H1 (cell line): ENCODE results near the gene ZBTB46. TPM values are rescaled to one million over a fixed set of nuclear protein-coding genes. Genes with fewer than 3 reads are reported as not detected.
A peak's percentile ranks its signal among the peaks of the same experiment; 100 is the strongest.

Experiments
- CTCF ChIA-PET: fragments of 300-600 bp; sonication (Branson Sonifier 250); formaldehyde crosslinking; loops from one replicate; lab custom pipeline; 2021; ENCODE audit not compliant: partially characterized antibody; lab: Charles Lee
- POLR2A ChIA-PET: fragments of 300-600 bp; sonication (Branson Sonifier 250); formaldehyde crosslinking; loops from one replicate; lab custom pipeline; 2021; ENCODE audit warnings: inconsistent platforms; ENCODE audit not compliant: partially characterized antibody; lab: Charles Lee
- DNase-seq, 2 experiments: peaks; one replicate each; pipeline versions ENCODE4 v3.0.0 to v3.0.0-alpha.2; 2010 to 2022; ENCODE audit warnings: low spot score in 2 of 2, low read depth in 1 of 2, mixed read lengths in 1 of 2
- FAIRE-seq: peaks from 2 replicates; lab custom pipeline; 2011; peaks lifted over from hg19 to GRCh38; lab: Jason Lieb, UNC
- H2AFZ ChIP-seq: 2 replicates; pipeline ENCODE4 v1.8.1; 2012; ENCODE audit warnings: low read length, inconsistent platforms
- H2AK5ac ChIP-seq: 2 replicates; pipeline ENCODE4 v1.6.1; 2013; ENCODE audit warnings: low read depth, low read length
- H2BK120ac ChIP-seq: replicated peaks from 2 replicates; pipeline ENCODE3; 2013; ENCODE audit warnings: low read depth, low read length, inconsistent platforms
- H2BK12ac ChIP-seq: 2 replicates; pipeline ENCODE4 v1.6.1; 2013; ENCODE audit warnings: low read depth, low read length
- H2BK15ac ChIP-seq: 2 replicates; pipeline ENCODE4 v1.6.1; 2013; ENCODE audit warnings: low read length
- H2BK20ac ChIP-seq: 2 replicates; pipeline ENCODE4 v1.6.1; 2013; ENCODE audit warnings: low read length
- H2BK5ac ChIP-seq: 2 replicates; pipeline ENCODE4 v1.6.1; 2013; ENCODE audit warnings: low read depth, low read length
- H3K14ac ChIP-seq: 2 replicates; pipeline ENCODE4 v1.6.1; 2013; ENCODE audit warnings: inconsistent platforms; ENCODE audit not compliant: insufficient read length
- H3K18ac ChIP-seq: 2 replicates; pipeline ENCODE4 v1.6.1; 2013; ENCODE audit warnings: low read length; ENCODE audit errors: extremely low read depth
- H3K23ac ChIP-seq: 2 replicates; pipeline ENCODE4 v1.6.1; 2013; ENCODE audit warnings: inconsistent platforms; ENCODE audit not compliant: insufficient read length
- H3K23me2 ChIP-seq: 2 replicates; pipeline ENCODE4 v1.6.1; 2013; ENCODE audit warnings: low read depth, low read length
- H3K27ac ChIP-seq: 2 replicates; pipeline ENCODE4 v1.6.1; 2011; ENCODE audit warnings: low read depth, low read length, inconsistent platforms
- H3K27me3 ChIP-seq, 4 experiments: replicated peaks in 1 of 4; 1 replicate in 1 of 4; 2 replicates in 3 of 4; pipeline versions ENCODE4 v1.6.1 to v1.8.1; 2011 to 2013; ENCODE audit warnings: low read length in 3 of 4, mild to moderate bottlenecking in 3 of 4, inconsistent platforms in 2 of 4, mixed read lengths in 2 of 4, moderate library complexity in 1 of 4; ENCODE audit not compliant: control insufficient read depth in 3 of 4, insufficient read depth in 3 of 4; ENCODE audit errors: extremely low read depth in 1 of 4
- H3K36me3 ChIP-seq, 4 experiments: 2 replicates each; pipeline versions ENCODE4 v1.6.1 to v1.8.1; 2011 to 2013; ENCODE audit warnings: mild to moderate bottlenecking in 4 of 4, low read length in 3 of 4, moderate library complexity in 2 of 4, control low read depth in 1 of 4, inconsistent platforms in 1 of 4; ENCODE audit not compliant: insufficient read depth in 4 of 4, control insufficient read depth in 2 of 4
- H3K4ac ChIP-seq: replicated peaks from 2 replicates; pipeline ENCODE3; 2013; ENCODE audit warnings: low read length, low read depth, mixed read lengths, inconsistent platforms; ENCODE audit not compliant: insufficient read length
- H3K4me1 ChIP-seq, 4 experiments: replicated peaks in 1 of 4; 1 replicate in 1 of 4; 2 replicates in 3 of 4; pipeline versions ENCODE4 v1.6.1 to v1.8.1; 2011 to 2013; ENCODE audit warnings: low read length in 3 of 4, inconsistent platforms in 2 of 4, mixed read lengths in 1 of 4; ENCODE audit not compliant: insufficient read depth in 4 of 4, control insufficient read depth in 3 of 4
- H3K4me2 ChIP-seq, 2 experiments: 2 replicates each; pipeline versions ENCODE4 v1.6.1 to v1.8.1; 2011 to 2013; ENCODE audit warnings: low read depth in 2 of 2, low read length in 2 of 2, control low read depth in 1 of 2, inconsistent platforms in 1 of 2, mild to moderate bottlenecking in 1 of 2; ENCODE audit not compliant: insufficient read depth in 1 of 2
- H3K4me3 ChIP-seq, 4 experiments: fragments of 200-600, 300-600 bp in 1 of 4; sonication (generic), shearing (Covaris generic), sonication (Bioruptor Twin) in 1 of 4; 2 replicates each; pipeline versions ENCODE4 v1.5.1 to v1.8.1; 2011 to 2016; ENCODE audit warnings: low read length in 4 of 4, low read depth in 3 of 4, control low read depth in 2 of 4, inconsistent platforms in 2 of 4, mild to moderate bottlenecking in 2 of 4, mixed read lengths in 1 of 4, moderate library complexity in 1 of 4; ENCODE audit not compliant: insufficient read depth in 2 of 4; ENCODE audit errors: extremely low read depth in 1 of 4
- H3K56ac ChIP-seq: replicated peaks from 2 replicates; pipeline ENCODE3; 2013; ENCODE audit warnings: low read depth, mild to moderate bottlenecking, mixed read lengths, low read length, inconsistent platforms; ENCODE audit not compliant: insufficient read length
- H3K79me1 ChIP-seq: 2 replicates; pipeline ENCODE4 v1.6.1; 2013; ENCODE audit warnings: low read depth, low read length, control low read depth
- H3K79me2 ChIP-seq, 2 experiments: 2 replicates each; pipeline versions ENCODE4 v1.6.1 to v1.8.1; 2012 to 2013; ENCODE audit warnings: low read length in 2 of 2, mild to moderate bottlenecking in 2 of 2, inconsistent platforms in 1 of 2; ENCODE audit not compliant: insufficient read depth in 2 of 2, control insufficient read depth in 1 of 2
- H3K9ac ChIP-seq, 4 experiments: replicated peaks in 1 of 4; 1 replicate in 1 of 4; 2 replicates in 3 of 4; pipeline versions ENCODE4 v1.6.1 to v1.8.1; 2011 to 2013; ENCODE audit warnings: low read depth in 3 of 4, low read length in 3 of 4, control low read depth in 2 of 4, mild to moderate bottlenecking in 2 of 4, moderate library complexity in 2 of 4, inconsistent platforms in 1 of 4; ENCODE audit errors: extremely low read depth in 1 of 4
- H3K9me3 ChIP-seq, 2 experiments: 2 replicates each; pipeline versions ENCODE4 v1.6.1 to v1.8.1; 2012 to 2013; ENCODE audit warnings: mild to moderate bottlenecking in 2 of 2, moderate library complexity in 2 of 2, control low read depth in 1 of 2, inconsistent platforms in 1 of 2, low read depth in 1 of 2, low read length in 1 of 2, mixed read lengths in 1 of 2; ENCODE audit not compliant: insufficient read depth in 2 of 2
- H4K20me1 ChIP-seq, 2 experiments: replicated peaks in 1 of 2; 2 replicates each; pipeline versions ENCODE3 to v1.8.1; 2011 to 2013; ENCODE audit warnings: inconsistent platforms in 2 of 2, low read length in 2 of 2, mild to moderate bottlenecking in 1 of 2; ENCODE audit not compliant: insufficient read depth in 2 of 2, control insufficient read depth in 1 of 2
- H4K5ac ChIP-seq: 2 replicates; pipeline ENCODE4 v1.6.1; 2013; ENCODE audit warnings: low read length, low read depth, mixed read lengths, inconsistent platforms; ENCODE audit not compliant: insufficient read length
- H4K8ac ChIP-seq: 2 replicates; pipeline ENCODE4 v1.8.0; 2013; ENCODE audit warnings: mild to moderate bottlenecking, moderate library complexity, low read length, inconsistent platforms; ENCODE audit not compliant: insufficient read depth; ENCODE audit errors: extremely low read depth
- H4K91ac ChIP-seq: replicated peaks from 2 replicates; pipeline ENCODE3; 2013; ENCODE audit warnings: low read length, mixed read lengths, inconsistent platforms; ENCODE audit not compliant: insufficient read length
- CHD1 ChIP-seq: IDR thresholded peaks from 2 replicates; pipeline ENCODE4 v1.6.1; 2012; ENCODE audit warnings: low read depth, low read length, improper control_type of control experiment
- CHD2 ChIP-seq: IDR thresholded peaks from 2 replicates; pipeline ENCODE4 v1.6.1; 2012; ENCODE audit warnings: low read length, improper control_type of control experiment
- EP300 ChIP-seq, 2 experiments: IDR thresholded peaks; 1 replicate in 1 of 2; 2 replicates in 1 of 2; pipeline ENCODE4 v1.6.1; 2011 to 2012; ENCODE audit warnings: low read depth in 2 of 2, low read length in 2 of 2, mild to moderate bottlenecking in 2 of 2, borderline replicate concordance in 1 of 2, inconsistent platforms in 1 of 2, moderate library complexity in 1 of 2
- GTF2F1 ChIP-seq: IDR thresholded peaks from 2 replicates; pipeline ENCODE4 v1.6.1; 2012; ENCODE audit warnings: low read depth, low read length, improper control_type of control experiment, borderline replicate concordance
- JUN ChIP-seq: IDR thresholded peaks from 2 replicates; pipeline ENCODE4 v1.6.1; 2011; ENCODE audit warnings: low read depth, mild to moderate bottlenecking, improper control_type of control experiment, low read length
- RNF2 ChIP-seq: fragments of 200-900, 300-1000 bp; sonication (generic); IDR thresholded peaks from 2 replicates; pipeline ENCODE4 v1.7.1; 2016; ENCODE audit warnings: borderline replicate concordance, low read depth, mild to moderate bottlenecking, antibody characterized with exemption, low read length; ENCODE audit not compliant: poor library complexity, severe bottlenecking; ENCODE audit errors: missing control alignments
- TEAD4 ChIP-seq: IDR thresholded peaks from 2 replicates; pipeline ENCODE4 v1.6.1; 2012; ENCODE audit warnings: low read depth, low read length, inconsistent platforms, mixed read lengths
- WGBS, 2 experiments: shearing (Covaris generic) in 1 of 2; methylation state at CpG; one replicate each; pipeline versions ENCODE4 v1.1.6 to v1.1.7; 2013 to 2015; ENCODE audit warnings: low lambda C conversion rate in 2 of 2, mixed read lengths in 2 of 2, inconsistent platforms in 1 of 2, low coverage in 1 of 2, missing lambda C conversion rate in 1 of 2; ENCODE audit not compliant: insufficient replicate concordance in 2 of 2, insufficient coverage in 1 of 2, insufficient read length in 1 of 2; ENCODE audit errors: extremely low coverage in 1 of 2, missing lambda C conversion rate in 1 of 2; 5-methylcytosine and 5-hydroxymethylcytosine counted together
- polyA plus RNA-seq, 7 experiments: library from polyadenylated mRNA; depleted of rRNA in 3 of 7; stranded (reverse) in 5 of 7; unstranded in 2 of 7; fragments of >200 nt in 5 of 7; fragments of 200-250 nt in 2 of 7; gene quantifications; 1 replicate in 5 of 7; 2 replicates in 1 of 7; 4 replicates in 1 of 7; pipeline versions ENCODE4 v1.2.1 to v1.2.3, GENCODE V29; 2011 to 2013; ENCODE audit warnings: missing spikeins in 2 of 7, mixed read lengths in 2 of 7
- total RNA-seq: library from RNA; stranded (reverse); fragmentation: NEBNext Ultra II Directional; extraction: Animal tissue kit (Norgen Biotek cat#: 25700); gene quantifications from 2 replicates; pipeline ENCODE4 v1.2.1, GENCODE V29; 2021
- TF ChIP-seq, protein P1 (sequence below): IDR thresholded peaks from 2 replicates; pipeline ENCODE4 v1.6.1; 2011; ENCODE audit warnings: low read length, improper control_type of control experiment
- TF ChIP-seq, protein P2 (sequence below): IDR thresholded peaks from 2 replicates; pipeline ENCODE4 v1.6.1; 2011; ENCODE audit warnings: low read depth, mild to moderate bottlenecking, low read length; ENCODE audit not compliant: insufficient read depth

The ZBTB46 gene
- total and polyA plus RNA-seq, 2 of the 8 experiments (the other 6 are each of a cell fraction or from before 2014, with no cell fraction given), result 6.4 to 22.4 TPM

DNA sequence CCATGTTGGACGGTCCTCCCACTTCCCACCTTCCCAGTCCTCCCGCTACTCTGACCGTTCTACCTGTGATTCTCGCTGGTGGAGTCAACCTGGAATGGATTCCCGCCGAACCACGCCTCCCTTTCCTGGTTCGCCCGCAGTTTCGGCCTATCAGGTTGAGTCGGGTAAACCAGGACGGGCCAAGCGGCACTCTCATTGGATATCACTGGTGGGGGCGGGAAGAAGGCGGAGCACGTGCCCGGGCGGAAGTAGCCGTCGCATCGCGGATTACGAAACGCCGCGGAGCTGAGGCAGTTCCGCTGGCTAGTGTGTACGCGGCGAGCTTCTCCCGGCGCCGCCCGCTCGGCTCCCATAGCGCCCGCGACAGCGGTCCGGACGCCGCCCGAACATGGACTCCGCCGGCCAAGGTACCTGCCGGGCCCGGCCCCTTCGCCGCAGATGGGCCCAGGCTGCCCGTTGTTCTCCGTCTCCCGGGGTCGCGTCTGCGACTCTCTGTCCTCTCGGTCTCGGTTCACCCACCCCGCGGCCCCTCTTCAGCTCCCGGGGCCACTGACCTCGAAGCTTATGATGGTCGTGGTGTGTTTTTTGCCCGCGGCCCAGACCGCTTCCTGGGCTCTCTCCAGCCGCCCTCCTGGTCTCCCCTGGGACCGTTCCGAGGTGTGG lies 34.0 kb upstream of the ZBTB46 start, which contains the start of gene TPD52L2:
Gene TPD52L2, plus strand, starts transcription at position 293 of the 663 bp plus-strand sequence. Its CDS starts 96 bp downstream, at position 389.
- Histone ChIP-seq H2BK20ac (no peak within 1 kb of the TSS), H3K4me1 (peaks cover 0 to 9% (median 4%) of the 10 kb centered on the region in 4 experiments; a peak in 5 of 7 replicates), H3K23me2 (peaks cover 4% of the 10 kb centered on the region; the same call in 1 of the 2 replicates), H3K4ac (peak within 1 kb of the TSS; percentile 91), H3K79me2 (peaks cover 0 to 50% of the 10 kb centered on the region in 2 experiments; a peak in 2 of 4 replicates), H3K9me3 (no peaks in the 10 kb centered on the region), H3K18ac (peak within 1 kb of the TSS; percentile 83), H3K23ac (no peak within 1 kb of the TSS), H4K8ac (peak within 1 kb of the TSS; percentile 92), H3K9ac (peak within 1 kb of the TSS; percentile 72 to 84 (median 82)), H2BK15ac (no peak within 1 kb of the TSS), H3K36me3 (peaks cover 10 to 25% (median 13%) of the 10 kb centered on the region in 4 experiments; a peak in 7 of 8 replicates), H2BK120ac (no peak within 1 kb of the TSS), H2AK5ac (no peak within 1 kb of the TSS), H3K56ac (no peak within 1 kb of the TSS), H3K4me2 (peak within 1 kb of the TSS; percentile 61 to 83), H4K91ac (peak within 1 kb of the TSS; percentile 93), H3K4me3 (peak within 1 kb of the TSS; percentile 82 to 95 (median 92)), H3K27me3 (no peaks in the 10 kb centered on the region), H2AFZ (no peak within 1 kb of the TSS), H2BK5ac (peak within 1 kb of the TSS; percentile 92), H3K79me1 (peaks cover 6% of the 10 kb centered on the region), H3K27ac (peak within 1 kb of the TSS; percentile 69; the same call in 1 of the 2 replicates), H3K14ac (no peak within 1 kb of the TSS), H2BK12ac (peak within 1 kb of the TSS; percentile 50; the same call in 1 of the 2 replicates), H4K5ac (peak within 1 kb of the TSS; percentile 65), H4K20me1 (peaks cover 0 to 11% of the 10 kb centered on the region in 2 experiments)
- DNase-seq, result peak; percentile 96 to 98
- POLR2A ChIA-PET, result interaction anchor here (0.6 to 5.9 kb wide), 50 partner anchors 9 to 342 kb away, joined by 3 to 52 read pairs (median 4); partner anchors contain the start of genes ARFRP1, DNAJC5, PRPF6 and RTEL1
- WGBS, 2 experiments, result 1% methylated on average over 65 of the region's 68 CpGs; no CpG with 5 or more reads in 1 of the 2 experiments
- peak; percentile 79 for FAIRE-seq
- CTCF ChIA-PET, result interaction anchor here (0.7 to 5.8 kb wide), 23 partner anchors 10 to 368 kb away, joined by 3 to 59 read pairs (median 4); partner anchors contain the start of genes ARFRP1 and ZGPAT
- TF ChIP-seq JUN (no peak), TEAD4 (no peak), CHD2 (peak; percentile 87), RNF2 (no peak), EP300 (IDR thresholded peaks at IDR 0.05; ENCODE audit: borderline replicate concordance in 1 of 2, low read depth in 2 of 2, low read length in 2 of 2) (no peak), CHD1 (no peak), GTF2F1 (no peak)
- TF ChIP-seq, protein P1, sequence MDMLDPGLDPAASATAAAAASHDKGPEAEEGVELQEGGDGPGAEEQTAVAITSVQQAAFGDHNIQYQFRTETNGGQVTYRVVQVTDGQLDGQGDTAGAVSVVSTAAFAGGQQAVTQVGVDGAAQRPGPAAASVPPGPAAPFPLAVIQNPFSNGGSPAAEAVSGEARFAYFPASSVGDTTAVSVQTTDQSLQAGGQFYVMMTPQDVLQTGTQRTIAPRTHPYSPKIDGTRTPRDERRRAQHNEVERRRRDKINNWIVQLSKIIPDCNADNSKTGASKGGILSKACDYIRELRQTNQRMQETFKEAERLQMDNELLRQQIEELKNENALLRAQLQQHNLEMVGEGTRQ, result peak; percentile 92
- TF ChIP-seq, protein P2, sequence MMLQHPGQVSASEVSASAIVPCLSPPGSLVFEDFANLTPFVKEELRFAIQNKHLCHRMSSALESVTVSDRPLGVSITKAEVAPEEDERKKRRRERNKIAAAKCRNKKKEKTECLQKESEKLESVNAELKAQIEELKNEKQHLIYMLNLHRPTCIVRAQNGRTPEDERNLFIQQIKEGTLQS, result peak; percentile 90
